ENCODE data around the gene UFSP2.

UFSP2 gene

GRCh38 chr4:185357733-185358440, 67.9 kb downstream of the UFSP2 start:
- Histone ChIP-seq H3K4me2 (ENCODE audit: low read length) (no peak overlapping the region), H2AK5ac (ENCODE audit: low read length) (no peak overlapping the region), H3K9ac (ENCODE audit: low read length) (no peak overlapping the region), H3K36me3 (ENCODE audit: control insufficient read depth, insufficient read depth, low read length) (peaks cover 2% of the 10 kb centered on the region), H3K4me1 (ENCODE audit: control insufficient read depth, low read depth, low read length) (no peaks in the 10 kb centered on the region), H4K5ac (ENCODE audit: low read length) (no peak overlapping the region), H3K79me2 (ENCODE audit: control insufficient read depth, insufficient read depth, low read length) (no peaks in the 10 kb centered on the region), H3K27ac (ENCODE audit: low read depth, low read length) (no peak overlapping the region), H2BK120ac (ENCODE audit: low read depth, low read length) (no peak overlapping the region), H3K79me1 (ENCODE audit: low read length) (no peaks in the 10 kb centered on the region), H3K56ac (ENCODE audit: low read length) (no peak overlapping the region), H3K18ac (ENCODE audit: low read length) (no peak overlapping the region), H3K4ac (ENCODE audit: low read depth, low read length) (no peak overlapping the region), H4K8ac (ENCODE audit: low read depth, low read length) (no peak overlapping the region), H3K4me3 (ENCODE audit: low read length) (no peak overlapping the region), H3K27me3 (ENCODE audit: insufficient read depth, low read length, poor library complexity) (no peaks in the 10 kb centered on the region), H3K23ac (ENCODE audit: low read length) (no peak overlapping the region), H2BK5ac (ENCODE audit: low read length) (no peak overlapping the region), H2BK15ac (replicated peaks; ENCODE audit: low read depth) (no peak overlapping the region)
- no CpG with 5 or more reads among the region's 7 CpGs for WGBS (ENCODE audit: extremely low coverage, insufficient coverage, low lambda C conversion rate)
- no peak for DNase-seq

- H2BK15ac ChIP-seq (replicated peaks; ENCODE audit: low read depth), result no peak overlapping the region
- H3K79me2 ChIP-seq (ENCODE audit: control insufficient read depth, insufficient read depth, low read length), result no peaks in the 10 kb centered on the region
- H3K4ac ChIP-seq (ENCODE audit: low read depth, low read length), result no peak overlapping the region
- H3K9ac ChIP-seq (ENCODE audit: low read length), result no peak overlapping the region
- no peak overlapping the region for H2BK5ac ChIP-seq (ENCODE audit: low read length)
- no peaks in the 10 kb centered on the region for H3K4me1 ChIP-seq (ENCODE audit: control insufficient read depth, low read depth, low read length)
- H3K27ac ChIP-seq (ENCODE audit: low read depth, low read length), result no peak overlapping the region
- no peak overlapping the region for H4K8ac ChIP-seq (ENCODE audit: low read depth, low read length)
- peaks cover 2% of the 10 kb centered on the region for H3K36me3 ChIP-seq (ENCODE audit: control insufficient read depth, insufficient read depth, low read length)
- WGBS (ENCODE audit: extremely low coverage, insufficient coverage, low lambda C conversion rate), result no CpG with 5 or more reads among the region's 5 CpGs
- H2AK5ac ChIP-seq (ENCODE audit: low read length), result no peak overlapping the region
- H4K5ac ChIP-seq (ENCODE audit: low read length), result no peak overlapping the region
- H3K4me2 ChIP-seq (ENCODE audit: low read length), result no peak overlapping the region
- H3K27me3 ChIP-seq (ENCODE audit: insufficient read depth, low read length, poor library complexity), result no peaks in the 10 kb centered on the region
- H2BK120ac ChIP-seq (ENCODE audit: low read depth, low read length), result no peak overlapping the region
- H3K23ac ChIP-seq (ENCODE audit: low read length), result no peak overlapping the region
- no peak overlapping the region for H3K18ac ChIP-seq (ENCODE audit: low read length)
- DNase-seq, result no peak
- H3K56ac ChIP-seq (ENCODE audit: low read length), result no peak overlapping the region
- H3K79me1 ChIP-seq (ENCODE audit: low read length), result no peaks in the 10 kb centered on the region
- no peak overlapping the region for H3K4me3 ChIP-seq (ENCODE audit: low read length)
These were observed 68.6 kb downstream of the UFSP2 start for GRCh38 chr4:185357211-185357610.

- H2BK5ac ChIP-seq (ENCODE audit: low read length), result no peak overlapping the region
- H4K8ac ChIP-seq (ENCODE audit: low read depth, low read length), result no peak overlapping the region
- no peak overlapping the region for H3K4me2 ChIP-seq (ENCODE audit: low read length)
- H3K4me1 ChIP-seq (ENCODE audit: control insufficient read depth, low read depth, low read length), result no peaks in the 10 kb centered on the region
- H3K79me1 ChIP-seq (ENCODE audit: low read length), result no peaks in the 10 kb centered on the region
- H3K18ac ChIP-seq (ENCODE audit: low read length), result no peak overlapping the region
- no peak overlapping the region for H2BK15ac ChIP-seq (replicated peaks; ENCODE audit: low read depth)
- no peak overlapping the region for H3K27ac ChIP-seq (ENCODE audit: low read depth, low read length)
- no CpG with 5 or more reads among the region's 2 CpGs for WGBS (ENCODE audit: extremely low coverage, insufficient coverage, low lambda C conversion rate)
- no peak overlapping the region for H3K23ac ChIP-seq (ENCODE audit: low read length)
- H3K9ac ChIP-seq (ENCODE audit: low read length), result no peak overlapping the region
- no peak overlapping the region for H3K4me3 ChIP-seq (ENCODE audit: low read length)
- H2BK120ac ChIP-seq (ENCODE audit: low read depth, low read length), result no peak overlapping the region
- no peak overlapping the region for H3K4ac ChIP-seq (ENCODE audit: low read depth, low read length)
- H2AK5ac ChIP-seq (ENCODE audit: low read length), result no peak overlapping the region
- H4K5ac ChIP-seq (ENCODE audit: low read length), result no peak overlapping the region
- no peaks in the 10 kb centered on the region for H3K27me3 ChIP-seq (ENCODE audit: insufficient read depth, low read length, poor library complexity)
- no peaks in the 10 kb centered on the region for H3K79me2 ChIP-seq (ENCODE audit: control insufficient read depth, insufficient read depth, low read length)
- H3K36me3 ChIP-seq (ENCODE audit: control insufficient read depth, insufficient read depth, low read length), result peaks cover 2% of the 10 kb centered on the region
- DNase-seq, result no peak
- H3K56ac ChIP-seq (ENCODE audit: low read length), result no peak overlapping the region
These were observed 73.0 kb downstream of the UFSP2 start for GRCh38 chr4:185352741-185353140.

GRCh38 chr4:185352202-185352601, 73.6 kb downstream of the UFSP2 start:
- no peak overlapping the region for H3K56ac ChIP-seq (ENCODE audit: low read length)
- no peak overlapping the region for H3K4me2 ChIP-seq (ENCODE audit: low read length)
- no peak overlapping the region for H2BK5ac ChIP-seq (ENCODE audit: low read length)
- H2AK5ac ChIP-seq (ENCODE audit: low read length), result no peak overlapping the region
- H3K27ac ChIP-seq (ENCODE audit: low read depth, low read length), result no peak overlapping the region
- H2BK15ac ChIP-seq (replicated peaks; ENCODE audit: low read depth), result no peak overlapping the region
- no peak overlapping the region for H3K9ac ChIP-seq (ENCODE audit: low read length)
- no peak overlapping the region for H2BK120ac ChIP-seq (ENCODE audit: low read depth, low read length)
- no peaks in the 10 kb centered on the region for H3K79me1 ChIP-seq (ENCODE audit: low read length)
- no peak for DNase-seq
- H4K5ac ChIP-seq (ENCODE audit: low read length), result no peak overlapping the region
- no peak overlapping the region for H3K18ac ChIP-seq (ENCODE audit: low read length)
- no CpG with 5 or more reads among the region's 7 CpGs for WGBS (ENCODE audit: extremely low coverage, insufficient coverage, low lambda C conversion rate)
- H4K8ac ChIP-seq (ENCODE audit: low read depth, low read length), result no peak overlapping the region
- no peak overlapping the region for H3K23ac ChIP-seq (ENCODE audit: low read length)
- H3K4me1 ChIP-seq (ENCODE audit: control insufficient read depth, low read depth, low read length), result no peaks in the 10 kb centered on the region
- H3K4ac ChIP-seq (ENCODE audit: low read depth, low read length), result no peak overlapping the region
- H3K4me3 ChIP-seq (ENCODE audit: low read length), result no peak overlapping the region
- no peaks in the 10 kb centered on the region for H3K27me3 ChIP-seq (ENCODE audit: insufficient read depth, low read length, poor library complexity)
- no peaks in the 10 kb centered on the region for H3K79me2 ChIP-seq (ENCODE audit: control insufficient read depth, insufficient read depth, low read length)
- peaks cover 2% of the 10 kb centered on the region for H3K36me3 ChIP-seq (ENCODE audit: control insufficient read depth, insufficient read depth, low read length)

DNA sequence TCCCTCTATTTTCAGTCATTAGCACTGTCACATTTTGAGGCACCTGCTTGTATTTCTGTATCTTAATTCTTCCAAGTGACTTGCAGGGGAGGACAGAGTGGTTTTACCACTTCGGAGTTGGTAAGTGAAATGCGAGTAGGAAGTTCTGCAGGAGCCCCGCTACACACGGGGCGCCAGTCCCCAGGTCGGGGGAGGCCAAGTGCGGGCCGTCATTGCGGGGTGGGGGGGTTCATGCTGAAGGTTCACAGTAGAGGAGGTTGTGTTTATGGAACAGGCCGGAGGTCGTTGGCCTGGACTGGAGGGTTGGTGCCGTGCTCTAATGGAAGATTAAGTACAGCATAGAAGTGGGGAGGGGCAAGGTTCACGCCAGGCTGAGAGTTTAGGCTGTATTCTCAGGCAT, 74.1 kb downstream of the UFSP2 start:
- no peak overlapping the region for H2BK15ac ChIP-seq (replicated peaks; ENCODE audit: low read depth)
- no peak overlapping the region for H3K18ac ChIP-seq (ENCODE audit: low read length)
- H3K27me3 ChIP-seq (ENCODE audit: insufficient read depth, low read length, poor library complexity), result no peaks in the 10 kb centered on the region
- H2BK5ac ChIP-seq (ENCODE audit: low read length), result no peak overlapping the region
- no peak overlapping the region for H3K4ac ChIP-seq (ENCODE audit: low read depth, low read length)
- H4K8ac ChIP-seq (ENCODE audit: low read depth, low read length), result no peak overlapping the region
- H4K5ac ChIP-seq (ENCODE audit: low read length), result no peak overlapping the region
- no peak overlapping the region for H3K23ac ChIP-seq (ENCODE audit: low read length)
- H2BK120ac ChIP-seq (ENCODE audit: low read depth, low read length), result no peak overlapping the region
- WGBS (ENCODE audit: extremely low coverage, insufficient coverage, low lambda C conversion rate), result no CpG with 5 or more reads among the region's 13 CpGs
- H3K4me2 ChIP-seq (ENCODE audit: low read length), result no peak overlapping the region
- H3K36me3 ChIP-seq (ENCODE audit: control insufficient read depth, insufficient read depth, low read length), result peaks cover 5% of the 10 kb centered on the region
- DNase-seq, result no peak
- no peak overlapping the region for H3K9ac ChIP-seq (ENCODE audit: low read length)
- no peak overlapping the region for H3K27ac ChIP-seq (ENCODE audit: low read depth, low read length)
- no peak overlapping the region for H2AK5ac ChIP-seq (ENCODE audit: low read length)
- no peaks in the 10 kb centered on the region for H3K79me2 ChIP-seq (ENCODE audit: control insufficient read depth, insufficient read depth, low read length)
- H3K4me3 ChIP-seq (ENCODE audit: low read length), result no peak overlapping the region
- no peak overlapping the region for H3K56ac ChIP-seq (ENCODE audit: low read length)
- no peaks in the 10 kb centered on the region for H3K4me1 ChIP-seq (ENCODE audit: control insufficient read depth, low read depth, low read length)
- no peaks in the 10 kb centered on the region for H3K79me1 ChIP-seq (ENCODE audit: low read length)

Data from mesendoderm (in vitro differentiated cells).